H1 (cell line): ENCODE results near the gene SYT17. TPM values are rescaled to one million over a fixed set of nuclear protein-coding genes. Genes with fewer than 3 reads are reported as not detected.

ENCODE experiments used
- CTCF ChIA-PET: fragments of 300-600 bp; sonication (Branson Sonifier 250); formaldehyde crosslinking; loops from one replicate; lab custom pipeline; 2021; ENCODE audit not compliant: partially characterized antibody; lab: Charles Lee
- POLR2A ChIA-PET: fragments of 300-600 bp; sonication (Branson Sonifier 250); formaldehyde crosslinking; loops from one replicate; lab custom pipeline; 2021; ENCODE audit warnings: inconsistent platforms; ENCODE audit not compliant: partially characterized antibody; lab: Charles Lee
- DNase-seq, 2 experiments: peaks; one replicate each; pipeline versions ENCODE4 v3.0.0 to v3.0.0-alpha.2; 2010 to 2022; ENCODE audit warnings: low spot score in 2 of 2, low read depth in 1 of 2, mixed read lengths in 1 of 2
- FAIRE-seq: peaks from 2 replicates; lab custom pipeline; 2011; peaks lifted over from hg19 to GRCh38; lab: Jason Lieb, UNC
- H2AFZ ChIP-seq: 2 replicates; pipeline ENCODE4 v1.8.1; 2012; ENCODE audit warnings: low read length, inconsistent platforms
- H2AK5ac ChIP-seq: 2 replicates; pipeline ENCODE4 v1.6.1; 2013; ENCODE audit warnings: low read depth, low read length
- H2BK120ac ChIP-seq: replicated peaks from 2 replicates; pipeline ENCODE3; 2013; ENCODE audit warnings: low read depth, low read length, inconsistent platforms
- H2BK12ac ChIP-seq: 2 replicates; pipeline ENCODE4 v1.6.1; 2013; ENCODE audit warnings: low read depth, low read length
- H2BK15ac ChIP-seq: 2 replicates; pipeline ENCODE4 v1.6.1; 2013; ENCODE audit warnings: low read length
- H2BK20ac ChIP-seq: 2 replicates; pipeline ENCODE4 v1.6.1; 2013; ENCODE audit warnings: low read length
- H2BK5ac ChIP-seq: 2 replicates; pipeline ENCODE4 v1.6.1; 2013; ENCODE audit warnings: low read depth, low read length
- H3K14ac ChIP-seq: 2 replicates; pipeline ENCODE4 v1.6.1; 2013; ENCODE audit warnings: inconsistent platforms; ENCODE audit not compliant: insufficient read length
- H3K18ac ChIP-seq: 2 replicates; pipeline ENCODE4 v1.6.1; 2013; ENCODE audit warnings: low read length; ENCODE audit errors: extremely low read depth
- H3K23ac ChIP-seq: 2 replicates; pipeline ENCODE4 v1.6.1; 2013; ENCODE audit warnings: inconsistent platforms; ENCODE audit not compliant: insufficient read length
- H3K23me2 ChIP-seq: 2 replicates; pipeline ENCODE4 v1.6.1; 2013; ENCODE audit warnings: low read depth, low read length
- H3K27ac ChIP-seq: 2 replicates; pipeline ENCODE4 v1.6.1; 2011; ENCODE audit warnings: low read depth, low read length, inconsistent platforms
- H3K27me3 ChIP-seq, 4 experiments: replicated peaks in 1 of 4; 1 replicate in 1 of 4; 2 replicates in 3 of 4; pipeline versions ENCODE4 v1.6.1 to v1.8.1; 2011 to 2013; ENCODE audit warnings: low read length in 3 of 4, mild to moderate bottlenecking in 3 of 4, inconsistent platforms in 2 of 4, mixed read lengths in 2 of 4, moderate library complexity in 1 of 4; ENCODE audit not compliant: control insufficient read depth in 3 of 4, insufficient read depth in 3 of 4; ENCODE audit errors: extremely low read depth in 1 of 4
- H3K36me3 ChIP-seq, 4 experiments: 2 replicates each; pipeline versions ENCODE4 v1.6.1 to v1.8.1; 2011 to 2013; ENCODE audit warnings: mild to moderate bottlenecking in 4 of 4, low read length in 3 of 4, moderate library complexity in 2 of 4, control low read depth in 1 of 4, inconsistent platforms in 1 of 4; ENCODE audit not compliant: insufficient read depth in 4 of 4, control insufficient read depth in 2 of 4
- H3K4ac ChIP-seq: replicated peaks from 2 replicates; pipeline ENCODE3; 2013; ENCODE audit warnings: low read length, low read depth, mixed read lengths, inconsistent platforms; ENCODE audit not compliant: insufficient read length
- H3K4me1 ChIP-seq, 4 experiments: replicated peaks in 1 of 4; 1 replicate in 1 of 4; 2 replicates in 3 of 4; pipeline versions ENCODE4 v1.6.1 to v1.8.1; 2011 to 2013; ENCODE audit warnings: low read length in 3 of 4, inconsistent platforms in 2 of 4, mixed read lengths in 1 of 4; ENCODE audit not compliant: insufficient read depth in 4 of 4, control insufficient read depth in 3 of 4
- H3K4me2 ChIP-seq, 2 experiments: 2 replicates each; pipeline versions ENCODE4 v1.6.1 to v1.8.1; 2011 to 2013; ENCODE audit warnings: low read depth in 2 of 2, low read length in 2 of 2, control low read depth in 1 of 2, inconsistent platforms in 1 of 2, mild to moderate bottlenecking in 1 of 2; ENCODE audit not compliant: insufficient read depth in 1 of 2
- H3K4me3 ChIP-seq, 4 experiments: fragments of 200-600, 300-600 bp in 1 of 4; sonication (generic), shearing (Covaris generic), sonication (Bioruptor Twin) in 1 of 4; 2 replicates each; pipeline versions ENCODE4 v1.5.1 to v1.8.1; 2011 to 2016; ENCODE audit warnings: low read length in 4 of 4, low read depth in 3 of 4, control low read depth in 2 of 4, inconsistent platforms in 2 of 4, mild to moderate bottlenecking in 2 of 4, mixed read lengths in 1 of 4, moderate library complexity in 1 of 4; ENCODE audit not compliant: insufficient read depth in 2 of 4; ENCODE audit errors: extremely low read depth in 1 of 4
- H3K56ac ChIP-seq: replicated peaks from 2 replicates; pipeline ENCODE3; 2013; ENCODE audit warnings: low read depth, mild to moderate bottlenecking, mixed read lengths, low read length, inconsistent platforms; ENCODE audit not compliant: insufficient read length
- H3K79me1 ChIP-seq: 2 replicates; pipeline ENCODE4 v1.6.1; 2013; ENCODE audit warnings: low read depth, low read length, control low read depth
- H3K79me2 ChIP-seq, 2 experiments: 2 replicates each; pipeline versions ENCODE4 v1.6.1 to v1.8.1; 2012 to 2013; ENCODE audit warnings: low read length in 2 of 2, mild to moderate bottlenecking in 2 of 2, inconsistent platforms in 1 of 2; ENCODE audit not compliant: insufficient read depth in 2 of 2, control insufficient read depth in 1 of 2
- H3K9ac ChIP-seq, 4 experiments: replicated peaks in 1 of 4; 1 replicate in 1 of 4; 2 replicates in 3 of 4; pipeline versions ENCODE4 v1.6.1 to v1.8.1; 2011 to 2013; ENCODE audit warnings: low read depth in 3 of 4, low read length in 3 of 4, control low read depth in 2 of 4, mild to moderate bottlenecking in 2 of 4, moderate library complexity in 2 of 4, inconsistent platforms in 1 of 4; ENCODE audit errors: extremely low read depth in 1 of 4
- H3K9me3 ChIP-seq, 2 experiments: 2 replicates each; pipeline versions ENCODE4 v1.6.1 to v1.8.1; 2012 to 2013; ENCODE audit warnings: mild to moderate bottlenecking in 2 of 2, moderate library complexity in 2 of 2, control low read depth in 1 of 2, inconsistent platforms in 1 of 2, low read depth in 1 of 2, low read length in 1 of 2, mixed read lengths in 1 of 2; ENCODE audit not compliant: insufficient read depth in 2 of 2
- H4K20me1 ChIP-seq, 2 experiments: replicated peaks in 1 of 2; 2 replicates each; pipeline versions ENCODE3 to v1.8.1; 2011 to 2013; ENCODE audit warnings: inconsistent platforms in 2 of 2, low read length in 2 of 2, mild to moderate bottlenecking in 1 of 2; ENCODE audit not compliant: insufficient read depth in 2 of 2, control insufficient read depth in 1 of 2
- H4K5ac ChIP-seq: 2 replicates; pipeline ENCODE4 v1.6.1; 2013; ENCODE audit warnings: low read length, low read depth, mixed read lengths, inconsistent platforms; ENCODE audit not compliant: insufficient read length
- H4K8ac ChIP-seq: 2 replicates; pipeline ENCODE4 v1.8.0; 2013; ENCODE audit warnings: mild to moderate bottlenecking, moderate library complexity, low read length, inconsistent platforms; ENCODE audit not compliant: insufficient read depth; ENCODE audit errors: extremely low read depth
- H4K91ac ChIP-seq: replicated peaks from 2 replicates; pipeline ENCODE3; 2013; ENCODE audit warnings: low read length, mixed read lengths, inconsistent platforms; ENCODE audit not compliant: insufficient read length
- BACH1 ChIP-seq: IDR thresholded peaks from 2 replicates; pipeline ENCODE4 v1.6.1; 2012; ENCODE audit warnings: low read length, improper control_type of control experiment
- CREB1 ChIP-seq: IDR thresholded peaks from 2 replicates; pipeline ENCODE4 v1.6.1; 2012; ENCODE audit warnings: inconsistent platforms
- EGR1 ChIP-seq: IDR thresholded peaks from 2 replicates; pipeline ENCODE4 v1.6.1; 2011; ENCODE audit warnings: low read depth, low read length, borderline replicate concordance
- EZH2 ChIP-seq: fragments of 200-600 bp; sonication (generic); IDR thresholded peaks from 2 replicates; pipeline ENCODE4 v1.7.1; 2012; ENCODE audit warnings: low read depth, mild to moderate bottlenecking, moderate library complexity, low read length, inconsistent platforms; ENCODE audit not compliant: severe bottlenecking
- KDM4A ChIP-seq: IDR thresholded peaks from one replicate; pipeline ENCODE4 v1.7.1; 2012; ENCODE audit warnings: low read depth, mild to moderate bottlenecking, moderate library complexity, low read length, inconsistent platforms; ENCODE audit not compliant: severe bottlenecking
- KDM5A ChIP-seq: fragments of 200-600 bp; IDR thresholded peaks from 2 replicates; pipeline ENCODE4 v1.7.1; 2012; ENCODE audit warnings: mild to moderate bottlenecking, low read length, inconsistent platforms, mixed read lengths
- MAFK ChIP-seq: IDR thresholded peaks from 2 replicates; pipeline ENCODE4 v1.6.1; 2012; ENCODE audit warnings: low read depth, mild to moderate bottlenecking, improper control_type of control experiment, low read length
- NRF1 ChIP-seq: IDR thresholded peaks from 2 replicates; pipeline ENCODE4 v1.6.1; 2011; ENCODE audit warnings: mild to moderate bottlenecking, low read depth, low read length, improper control_type of control experiment
- POU5F1 ChIP-seq: IDR thresholded peaks from 2 replicates; pipeline ENCODE4 v1.6.1; 2011; ENCODE audit warnings: low read depth, mild to moderate bottlenecking, low read length, moderate library complexity
- RAD21 ChIP-seq, 2 experiments: IDR thresholded peaks in 1 of 2; conservative IDR thresholded peaks in 1 of 2; 2 replicates each; pipeline ENCODE4 v1.6.1; 2011; ENCODE audit warnings: low read depth in 2 of 2, low read length in 2 of 2, improper control_type of control experiment in 1 of 2, inconsistent platforms in 1 of 2, mild to moderate bottlenecking in 1 of 2, moderate library complexity in 1 of 2
- RBBP5 ChIP-seq: IDR thresholded peaks from 2 replicates; pipeline ENCODE4 v1.7.1; 2012; ENCODE audit warnings: low read depth, mild to moderate bottlenecking, inconsistent platforms, low read length, moderate library complexity, borderline replicate concordance
- RFX5 ChIP-seq: IDR thresholded peaks from 2 replicates; pipeline ENCODE4 v1.6.1; 2011; ENCODE audit warnings: low read depth, low read length, improper control_type of control experiment, borderline replicate concordance
- TAF1 ChIP-seq: IDR thresholded peaks from 2 replicates; pipeline ENCODE4 v1.6.1; 2011; ENCODE audit warnings: mild to moderate bottlenecking, low read depth, low read length
- TEAD4 ChIP-seq: IDR thresholded peaks from 2 replicates; pipeline ENCODE4 v1.6.1; 2012; ENCODE audit warnings: low read depth, low read length, inconsistent platforms, mixed read lengths
- WGBS, 2 experiments: shearing (Covaris generic) in 1 of 2; methylation state at CpG; one replicate each; pipeline versions ENCODE4 v1.1.6 to v1.1.7; 2013 to 2015; ENCODE audit warnings: low lambda C conversion rate in 2 of 2, mixed read lengths in 2 of 2, inconsistent platforms in 1 of 2, low coverage in 1 of 2, missing lambda C conversion rate in 1 of 2; ENCODE audit not compliant: insufficient replicate concordance in 2 of 2, insufficient coverage in 1 of 2, insufficient read length in 1 of 2; ENCODE audit errors: extremely low coverage in 1 of 2, missing lambda C conversion rate in 1 of 2; 5-methylcytosine and 5-hydroxymethylcytosine counted together
- polyA plus RNA-seq, 7 experiments: library from polyadenylated mRNA; depleted of rRNA in 3 of 7; stranded (reverse) in 5 of 7; unstranded in 2 of 7; fragments of >200 nt in 5 of 7; fragments of 200-250 nt in 2 of 7; gene quantifications; 1 replicate in 5 of 7; 2 replicates in 1 of 7; 4 replicates in 1 of 7; pipeline versions ENCODE4 v1.2.1 to v1.2.3, GENCODE V29; 2011 to 2013; ENCODE audit warnings: missing spikeins in 2 of 7, mixed read lengths in 2 of 7
- total RNA-seq: library from RNA; stranded (reverse); fragmentation: NEBNext Ultra II Directional; extraction: Animal tissue kit (Norgen Biotek cat#: 25700); gene quantifications from 2 replicates; pipeline ENCODE4 v1.2.1, GENCODE V29; 2021

Gene SYT17
- total and polyA plus RNA-seq, 2 of the 8 experiments (the other 6 are each of a cell fraction or from before 2014, with no cell fraction given): 5.8 to 18.1 TPM

DNA sequence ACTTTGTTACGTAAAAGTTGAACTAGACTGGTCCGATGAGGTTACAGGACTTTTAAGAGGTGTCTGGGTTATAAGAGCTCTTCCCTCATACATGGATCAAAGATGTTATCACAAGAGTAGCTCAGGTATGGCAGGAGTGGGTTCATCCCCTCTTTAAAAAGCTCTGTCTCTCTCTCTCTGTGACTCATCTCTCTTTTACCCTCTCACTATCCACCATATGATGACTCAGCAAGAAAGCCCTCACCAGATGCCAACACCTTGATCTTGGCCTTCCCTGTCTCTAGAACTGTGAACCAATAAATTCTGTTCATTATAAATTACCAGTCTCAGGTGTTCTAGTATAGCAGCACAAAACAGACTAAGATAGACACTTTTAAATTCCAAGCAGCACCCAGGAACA, 115.6 kb downstream of the SYT17 start:
- Histone ChIP-seq H2BK15ac (peak overlapping the region; percentile 81), H3K36me3 (no peaks in the 10 kb centered on the region), H4K5ac (no peak overlapping the region), H3K9ac (no peak overlapping the region), H3K4me3 (no peak overlapping the region), H3K18ac (no peak overlapping the region), H3K79me1 (no peaks in the 10 kb centered on the region), H3K56ac (no peak overlapping the region), H3K27ac (no peak overlapping the region), H2BK120ac (no peak overlapping the region), H3K23me2 (no peaks in the 10 kb centered on the region), H3K4me2 (no peak overlapping the region), H2AFZ (0 out of 2 replicates have a peak overlapping the region, but pooled peaks have one; percentile 40), H3K4ac (no peak overlapping the region), H2BK5ac (peak overlapping the region; percentile 61; the same call in 1 of the 2 replicates), H3K9me3 (no peaks in the 10 kb centered on the region), H3K14ac (no peak overlapping the region), H4K8ac (no peak overlapping the region), H4K91ac (no peak overlapping the region), H3K4me1 (peaks cover 2 to 13% (median 10%) of the 10 kb centered on the region in 4 experiments; a peak in 6 of 7 replicates), H4K20me1 (no peaks in the 10 kb centered on the region), H3K79me2 (no peaks in the 10 kb centered on the region), H2BK12ac (no peak overlapping the region), H3K27me3 (no peaks in the 10 kb centered on the region), H3K23ac (no peak overlapping the region), H2AK5ac (0 out of 2 replicates have a peak overlapping the region, but pooled peaks have one; percentile 75), H2BK20ac (peak overlapping the region; percentile 72; the same call in 1 of the 2 replicates)
- 85% methylated on average over 2 of the region's 2 CpGs; no CpG with 5 or more reads in 1 of the 2 experiments for WGBS, 2 experiments
- ChIA-PET POLR2A (interaction anchor here (0.7 kb wide), 1 partner anchor 15 kb away, joined by 3 read pairs; no protein-coding TSS in a partner anchor), CTCF (interaction anchor here (1.1 to 1.2 kb wide), 2 partner anchors 9 to 12 kb away, joined by 3 to 4 read pairs; no protein-coding TSS in a partner anchor)
- no peak for FAIRE-seq
- no peak for DNase-seq
- TF ChIP-seq RBBP5 (no peak), EZH2 (no peak), TAF1 (no peak), MAFK (peak; percentile 92), BACH1 (peak; percentile 93), CREB1 (no peak), NRF1 (no peak), KDM4A (no peak), KDM5A (no peak), TEAD4 (no peak), EGR1 (no peak), RFX5 (no peak), RAD21 (IDR thresholded peaks at IDR 0.05 in 1 of 2, conservative IDR thresholded peaks at IDR 0.05 in 1 of 2; ENCODE audit: low read depth in 2 of 2, low read length in 2 of 2) (no peak), POU5F1 (no peak)
